Measurements from ENCODE around the gene IER3.
"Not testable (repeated sequence)": the region's sequence is repeated elsewhere in the genome, so short reads cannot be mapped to it uniquely, and the experiment has no call there.

IER3 gene

DNA sequence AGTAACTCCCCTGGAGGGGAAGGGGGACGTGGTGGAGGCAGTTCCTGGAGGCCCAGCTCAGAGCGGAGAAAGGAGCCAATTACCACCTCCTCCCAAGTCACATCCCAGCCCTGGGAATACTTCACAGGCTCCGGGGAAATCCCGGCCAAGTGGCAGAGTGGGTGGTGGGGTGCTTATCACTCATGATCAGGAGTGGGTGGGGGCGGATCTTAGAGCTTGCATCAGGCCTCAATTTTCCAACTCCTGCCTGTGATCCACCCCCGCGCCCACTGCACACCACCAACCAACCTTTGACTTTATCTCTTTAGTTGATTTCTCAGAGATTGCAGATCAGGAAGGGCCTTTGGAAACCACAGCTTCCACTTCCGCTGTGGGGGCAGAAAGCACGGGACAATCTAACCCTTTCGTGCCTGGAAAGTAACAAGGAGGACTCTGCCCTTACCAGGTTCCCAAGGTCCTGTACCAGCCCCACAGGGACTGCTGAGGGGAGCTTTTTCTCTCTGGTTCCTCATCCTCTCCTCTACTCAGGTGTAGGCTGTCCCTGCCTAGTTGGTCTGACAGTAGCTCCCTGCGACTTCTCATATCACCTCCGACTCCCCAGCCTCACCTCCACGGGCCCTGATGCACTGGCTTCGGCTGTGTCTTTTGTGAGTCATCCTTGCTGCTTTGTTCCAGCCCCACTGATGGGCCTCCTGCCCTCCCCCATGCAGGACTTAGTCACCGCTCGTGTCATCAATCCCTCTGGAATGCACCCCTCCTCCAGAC, 24.9 kb upstream of the IER3 start:
- peak; percentile 35 to 51 for DNase-seq (ENCODE audit: low read depth in 2 of 2, low spot score in 1 of 2)

GRCh38 chr6:30768634-30769087, 24.3 kb upstream of the IER3 start:
- no peak for DNase-seq (ENCODE audit: low read depth in 2 of 2, low spot score in 1 of 2)

DNA sequence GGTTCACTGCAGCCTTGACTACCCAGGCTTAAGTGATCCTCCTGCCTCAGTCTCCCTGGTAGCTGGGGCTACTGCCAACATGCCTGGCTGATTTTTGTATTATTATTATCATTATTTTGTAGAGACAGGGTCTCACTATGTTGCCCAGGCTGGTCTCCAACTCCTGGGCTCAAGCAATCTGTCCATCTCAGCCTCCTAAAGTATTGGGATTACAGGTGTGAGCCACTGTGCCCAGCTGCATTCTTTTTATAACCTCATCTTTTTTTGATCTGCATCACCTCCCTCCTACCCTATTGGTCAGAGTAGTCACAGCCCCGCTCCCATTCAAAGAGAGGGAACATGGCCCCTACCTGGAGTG, 23.6 kb upstream of the IER3 start:
- no peak for DNase-seq (ENCODE audit: low read depth in 2 of 2, low spot score in 1 of 2)

- no peak for DNase-seq (ENCODE audit: low read depth in 2 of 2, low spot score in 1 of 2)
Measured at GRCh38 chr6:30767158-30767943, 23.0 kb upstream of the IER3 start.

- no peak for DNase-seq (ENCODE audit: low read depth in 2 of 2, low spot score in 1 of 2)
Measured at GRCh38 chr6:30766461-30767157, 22.3 kb upstream of the IER3 start.

GRCh38 chr6:30765495-30765894, 21.1 kb upstream of the IER3 start:
- not testable (repeated sequence) for DNase-seq (ENCODE audit: low read depth in 2 of 2, low spot score in 1 of 2)

GRCh38 chr6:30764490-30765043, 20.2 kb upstream of the IER3 start:
- not testable (repeated sequence) for DNase-seq (ENCODE audit: low read depth in 2 of 2, low spot score in 1 of 2)

- DNase-seq (ENCODE audit: low read depth in 2 of 2, low spot score in 1 of 2) = no peak
Measured at GRCh38 chr6:30763618-30764489, 19.5 kb upstream of the IER3 start.

GRCh38 chr6:30763155-30763617, 18.8 kb upstream of the IER3 start:
- no peak for DNase-seq (ENCODE audit: low read depth in 2 of 2, low spot score in 1 of 2)

GRCh38 chr6:30761791-30762429, 17.6 kb upstream of the IER3 start:
- DNase-seq (ENCODE audit: low read depth in 2 of 2, low spot score in 1 of 2) = no peak

DNA sequence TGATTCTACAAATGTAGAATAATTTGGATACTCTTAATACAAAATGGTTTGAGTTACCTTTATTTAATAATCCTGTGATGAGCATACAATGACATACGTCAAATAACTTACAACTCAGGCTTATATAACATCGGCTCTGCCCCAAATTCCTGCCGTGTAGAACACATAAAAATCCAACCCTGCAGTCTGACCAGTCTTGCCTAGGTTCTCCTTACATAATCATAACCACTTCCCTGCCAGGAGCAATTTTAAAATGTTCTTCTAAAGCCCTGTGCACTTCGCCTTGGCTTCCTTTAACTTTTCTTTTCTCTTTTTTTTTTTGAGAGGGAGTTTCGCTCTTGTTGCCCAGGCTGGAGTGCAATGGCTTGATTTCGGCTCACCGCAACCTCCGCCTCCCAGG, 16.2 kb upstream of the IER3 start:
- DNase-seq (ENCODE audit: low read depth in 2 of 2, low spot score in 1 of 2) = no peak

- no peak for DNase-seq (ENCODE audit: low read depth in 2 of 2, low spot score in 1 of 2)
Measured at GRCh38 chr6:30759575-30760239, 15.4 kb upstream of the IER3 start.

DNA sequence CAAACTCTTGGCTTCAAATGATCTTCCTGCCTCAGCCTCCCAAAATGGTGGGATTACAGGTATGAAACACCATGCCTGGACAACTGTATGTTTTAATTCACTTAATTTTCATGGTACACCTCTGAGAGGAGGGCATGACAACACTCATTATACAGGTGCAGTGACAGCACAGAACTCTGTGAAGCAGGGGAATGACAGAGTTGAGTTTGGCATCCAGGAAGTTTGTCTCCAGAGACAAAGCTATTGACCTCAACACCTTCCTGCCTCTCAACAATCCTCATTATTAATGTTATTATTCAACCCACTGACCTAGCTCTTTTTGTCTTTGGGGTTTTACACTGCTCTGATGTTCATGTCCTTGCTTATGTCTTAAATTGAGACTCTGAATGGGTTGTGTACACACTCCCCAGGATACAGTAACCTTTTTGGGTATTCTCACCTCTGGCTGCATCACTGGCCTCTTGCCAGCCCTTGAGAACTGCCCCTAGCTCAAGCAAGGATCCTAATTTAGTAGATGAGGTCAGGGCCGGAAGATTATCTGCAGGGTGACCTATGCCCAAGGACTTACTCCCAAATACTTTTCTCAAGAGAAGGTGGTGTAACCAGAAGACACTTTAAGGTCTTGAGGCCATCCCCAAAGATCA, 13.0 kb upstream of the IER3 start:
- no peak for DNase-seq (ENCODE audit: low read depth in 2 of 2, low spot score in 1 of 2)

DNA sequence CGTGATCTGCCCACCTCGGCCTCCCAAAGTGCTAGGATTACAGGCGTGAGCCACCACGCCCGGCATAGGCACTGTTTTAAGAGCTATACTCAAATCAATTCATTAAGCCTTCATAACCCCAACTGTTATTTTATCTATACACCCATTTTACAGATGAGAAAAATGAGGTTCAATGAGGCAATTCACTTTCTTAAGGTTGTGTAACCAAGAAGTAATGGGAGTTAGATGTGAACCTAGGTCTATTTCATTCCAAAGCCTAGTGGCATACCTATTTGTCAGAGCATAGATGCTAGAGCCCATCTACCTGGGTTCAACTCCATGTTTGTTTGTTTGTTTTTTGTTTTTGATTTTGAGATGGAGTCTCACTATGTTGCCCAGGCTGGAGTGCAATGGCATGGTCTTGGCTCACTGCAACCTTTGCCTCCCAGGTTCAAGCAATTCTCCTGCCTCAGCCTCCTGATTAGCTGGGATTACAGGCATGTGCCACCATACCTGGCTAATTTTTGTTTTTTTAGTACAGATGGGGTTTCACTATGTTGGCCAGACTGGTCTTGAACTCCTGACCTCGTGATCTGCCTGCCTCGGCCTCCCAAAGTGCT, 12.2 kb upstream of the IER3 start:
- not testable (repeated sequence) for DNase-seq (ENCODE audit: low read depth in 2 of 2, low spot score in 1 of 2)

DNA sequence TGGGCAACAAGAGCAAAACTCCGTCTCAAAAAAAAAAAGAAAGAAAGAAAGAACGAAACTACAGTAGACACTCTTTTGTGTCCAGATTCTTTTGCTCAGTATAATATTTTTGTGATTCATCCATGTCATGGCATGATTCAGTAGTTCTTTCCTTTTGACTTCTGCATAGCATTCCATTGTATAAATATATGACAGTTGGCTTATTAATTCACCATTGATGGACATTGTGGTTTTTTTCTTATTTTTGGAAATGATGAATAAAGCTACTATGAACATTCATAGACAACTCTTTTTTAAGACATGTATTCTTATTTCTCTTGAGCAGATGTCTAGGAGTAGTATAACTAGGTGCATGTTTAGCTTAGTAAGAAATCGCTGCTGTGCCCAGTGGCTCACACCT, 10.3 kb upstream of the IER3 start:
- no peak for DNase-seq (ENCODE audit: low read depth in 2 of 2, low spot score in 1 of 2)

DNA sequence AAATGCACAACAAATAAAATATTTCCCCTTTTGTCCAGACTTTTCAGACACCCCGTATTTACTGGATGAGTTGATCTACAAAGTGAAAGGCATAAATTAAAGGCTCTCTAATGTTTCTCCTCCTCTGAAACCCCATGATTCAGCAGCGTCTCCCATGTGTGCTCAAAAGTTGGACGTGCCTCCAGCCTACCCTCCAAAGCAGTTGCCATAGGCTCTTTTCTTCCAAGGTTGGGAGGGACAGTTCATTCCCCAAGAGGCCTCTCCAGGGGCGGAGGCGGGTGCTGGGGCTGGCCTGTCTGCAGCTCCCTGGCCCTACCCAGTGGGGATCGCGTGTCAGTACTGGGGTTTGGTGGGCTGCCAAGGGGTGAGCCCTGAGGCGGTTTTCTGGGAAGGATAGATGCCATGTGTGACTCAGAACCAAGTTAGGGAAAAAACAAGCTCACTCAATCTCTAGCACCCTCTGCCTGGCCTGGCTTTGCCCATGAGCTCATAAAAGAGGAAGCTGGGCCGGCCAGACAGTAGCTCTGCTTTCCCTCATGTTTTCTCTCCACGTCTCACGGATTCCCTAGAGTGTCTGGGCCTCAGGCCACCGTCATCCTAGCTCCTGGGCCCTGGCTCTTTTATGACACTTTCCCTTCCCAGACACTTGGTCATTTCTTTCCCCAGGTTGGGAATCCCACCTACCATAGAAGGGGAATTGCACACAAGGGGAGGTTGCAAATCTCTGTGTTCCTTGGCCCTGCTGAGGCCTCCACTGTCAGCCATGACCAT, 8.0 kb upstream of the IER3 start:
- no peak for DNase-seq (ENCODE audit: low read depth in 2 of 2, low spot score in 1 of 2)

GRCh38 chr6:30750379-30750668, 6.0 kb upstream of the IER3 start:
- no peak for DNase-seq (ENCODE audit: low read depth in 2 of 2, low spot score in 1 of 2)

All from stimulated activated CD8-positive, alpha-beta memory T cell treated with anti-CD3 and anti-CD28 coated beads, Interleukin-4, amount 100 ng/mL, for 1 hour (primary cell).